K562 (cell line): ENCODE data around the gene HPSE2. TPM values are rescaled to one million over a fixed set of nuclear protein-coding genes. Genes with fewer than 3 reads are reported as not detected.

Experiments used
- E2F6 ChIP-seq, 2 experiments: IDR thresholded peaks; 2 replicates each; pipeline ENCODE4 v1.6.1; 2011; ENCODE audit warnings: borderline replicate concordance in 1 of 2, control low read depth in 1 of 2, low read depth in 1 of 2, low read length in 1 of 2, mild to moderate bottlenecking in 1 of 2, mixed read lengths in 1 of 2, moderate library complexity in 1 of 2; ENCODE audit not compliant: insufficient read depth in 1 of 2, insufficient read length in 1 of 2, poor library complexity in 1 of 2, severe bottlenecking in 1 of 2; ENCODE audit errors: extremely low read depth in 1 of 2
- FIP1L1 ChIP-seq: fragments of 200-400 bp; formaldehyde crosslinking; IDR thresholded peaks from 2 replicates; pipeline ENCODE4 v1.6.1; 2018; ENCODE audit warnings: mild to moderate bottlenecking, low read depth, low read length; ENCODE audit not compliant: poor library complexity, severe bottlenecking
- FOS ChIP-seq: IDR thresholded peaks from 3 replicates; pipeline ENCODE4 v1.6.1; 2011; ENCODE audit not compliant: insufficient read length; ENCODE audit errors: extremely low read depth
- IRF1 ChIP-seq: sonication (generic); formaldehyde crosslinking; IDR thresholded peaks from 2 replicates; pipeline ENCODE4 v1.8.0; 2022; ENCODE audit warnings: missing genetic modification reagents, mild to moderate bottlenecking, borderline replicate concordance
- MBD2 ChIP-seq: sonication (generic); IDR thresholded peaks from 2 replicates; pipeline ENCODE4 v1.6.1; 2016; ENCODE audit warnings: low read depth, borderline replicate concordance
- NRF1 ChIP-seq, 2 experiments: fragments of 450-650 bp; IDR thresholded peaks in 1 of 2; conservative IDR thresholded peaks in 1 of 2; 2 replicates each; pipeline ENCODE4 v1.6.1; 2014; ENCODE audit warnings: mild to moderate bottlenecking in 2 of 2
- RCOR1 ChIP-seq, 2 experiments: IDR thresholded peaks; 2 replicates each; pipeline ENCODE4 v1.6.1; 2012; ENCODE audit warnings: low read depth in 2 of 2, low read length in 2 of 2, borderline replicate concordance in 1 of 2, improper control_type of control experiment in 1 of 2
- TEAD1 ChIP-seq, 2 experiments: fragments of 450-650 bp in 1 of 2; sonication (generic) in 1 of 2; formaldehyde crosslinking; IDR thresholded peaks; 2 replicates each; pipeline versions ENCODE4 v1.4.0 to v1.8.0; 2020 to 2022; ENCODE audit warnings: mild to moderate bottlenecking in 2 of 2, missing genetic modification reagents in 1 of 2
- ZNF280B ChIP-seq: fragments of 250-450 bp; sonication (Bioruptor Pico); IDR thresholded peaks from 2 replicates; pipeline ENCODE4 v1.5.1; 2021; ENCODE audit warnings: mild to moderate bottlenecking
- ZNF583 ChIP-seq: fragments of 250-450 bp; sonication (Bioruptor Pico); IDR thresholded peaks from 2 replicates; pipeline ENCODE4 v1.4.0; 2020
- polyA plus RNA-seq, 8 experiments: library from polyadenylated mRNA; depleted of rRNA in 4 of 8; stranded (reverse) in 5 of 8; unstranded in 3 of 8; fragments of >200 nt; fragmentation: Nextera tagmentation in 2 of 8; fragmentation: Illumina TruSeq in 1 of 8; extraction: Ambion mirVana in 2 of 8; extraction: Trizol in 1 of 8; gene quantifications; 2 replicates each; pipeline versions ENCODE4 v1.2.1 to v1.2.3, GENCODE V29; 2011 to 2014; ENCODE audit warnings: inconsistent platforms in 1 of 8, missing spikeins in 1 of 8
- total RNA-seq, 7 experiments: library from RNA; depleted of rRNA in 6 of 7; stranded (reverse); fragments of >200 nt in 6 of 7; fragmentation: Illumina TruSeq in 2 of 7; extraction: Trizol in 2 of 7; gene quantifications; 2 replicates each; pipeline versions ENCODE4 v1.2.1 to v1.2.3, GENCODE V29; 2011 to 2021; ENCODE audit warnings: low replicate concordance in 1 of 7
- TF ChIP-seq, protein P1 (sequence below): fragments of 250-450 bp; sonication (Bioruptor Pico); IDR thresholded peaks from 2 replicates; pipeline ENCODE4 v1.5.0; 2021

Gene HPSE2
- total and polyA plus RNA-seq, 9 of the 15 experiments (the other 6 are each of a cell fraction or from before 2014, with no cell fraction given), result 0.03 to 0.10 (median 0.04) TPM; not detected in 2

DNA sequence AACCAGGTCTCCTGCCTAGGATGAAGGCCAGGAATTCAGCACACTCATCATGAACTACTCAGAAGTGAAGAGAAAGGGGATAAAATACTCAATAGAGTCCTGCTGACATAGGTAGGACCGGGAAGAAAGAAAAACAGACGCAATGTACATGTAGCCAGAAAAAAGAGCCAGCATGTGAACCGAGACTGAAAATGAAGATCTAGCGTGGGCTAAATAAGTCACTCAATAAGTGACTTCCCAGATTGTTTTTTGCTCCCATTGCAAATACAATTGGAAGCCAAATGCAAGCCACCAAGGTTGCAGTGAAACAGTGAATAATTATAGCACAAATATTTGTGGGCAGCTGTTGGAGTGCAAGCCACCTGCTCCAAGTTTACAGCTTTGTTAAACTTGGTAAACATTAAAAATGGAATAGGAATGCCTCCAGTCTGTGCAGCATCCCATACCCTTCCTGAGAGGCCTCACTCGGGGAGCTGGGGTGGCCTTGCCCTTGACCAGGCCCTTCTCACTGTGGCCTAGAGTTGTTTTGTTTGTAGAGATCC, 754.2 kb downstream of the HPSE2 start (continued):
- TF ChIP-seq IRF1 (CRISPR knock-in tag) (no peak), FOS (no peak), FIP1L1 (no peak), ZNF280B (CRISPR knock-in tag) (no peak), TEAD1 (CRISPR knock-in tag; IDR thresholded peaks at IDR 0.05) (no peak), E2F6 (IDR thresholded peaks at IDR 0.05; ENCODE audit: borderline replicate concordance in 1 of 2, extremely low read depth in 1 of 2, insufficient read depth in 1 of 2, insufficient read length in 1 of 2, low read depth in 1 of 2, low read length in 1 of 2, poor library complexity in 1 of 2, severe bottlenecking in 1 of 2) (no peak), NRF1 (conservative IDR thresholded peaks at IDR 0.05 in 1 of 2, IDR thresholded peaks at IDR 0.05 in 1 of 2) (no peak), RCOR1 (IDR thresholded peaks at IDR 0.05; ENCODE audit: borderline replicate concordance in 1 of 2, low read depth in 2 of 2, low read length in 2 of 2) (no peak), ZNF583 (CRISPR knock-in tag) (no peak), MBD2 (no peak)
- TF ChIP-seq, protein P1, sequence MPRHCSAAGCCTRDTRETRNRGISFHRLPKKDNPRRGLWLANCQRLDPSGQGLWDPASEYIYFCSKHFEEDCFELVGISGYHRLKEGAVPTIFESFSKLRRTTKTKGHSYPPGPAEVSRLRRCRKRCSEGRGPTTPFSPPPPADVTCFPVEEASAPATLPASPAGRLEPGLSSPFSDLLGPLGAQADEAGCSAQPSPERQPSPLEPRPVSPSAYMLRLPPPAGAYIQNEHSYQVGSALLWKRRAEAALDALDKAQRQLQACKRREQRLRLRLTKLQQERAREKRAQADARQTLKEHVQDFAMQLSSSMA, result no peak
